ENCODE measurements around the gene AGGF1.
"Not testable (repeated sequence)": the region's sequence is repeated elsewhere in the genome, so short reads cannot be mapped to it uniquely, and the experiment has no call there.

The AGGF1 gene, protein sequence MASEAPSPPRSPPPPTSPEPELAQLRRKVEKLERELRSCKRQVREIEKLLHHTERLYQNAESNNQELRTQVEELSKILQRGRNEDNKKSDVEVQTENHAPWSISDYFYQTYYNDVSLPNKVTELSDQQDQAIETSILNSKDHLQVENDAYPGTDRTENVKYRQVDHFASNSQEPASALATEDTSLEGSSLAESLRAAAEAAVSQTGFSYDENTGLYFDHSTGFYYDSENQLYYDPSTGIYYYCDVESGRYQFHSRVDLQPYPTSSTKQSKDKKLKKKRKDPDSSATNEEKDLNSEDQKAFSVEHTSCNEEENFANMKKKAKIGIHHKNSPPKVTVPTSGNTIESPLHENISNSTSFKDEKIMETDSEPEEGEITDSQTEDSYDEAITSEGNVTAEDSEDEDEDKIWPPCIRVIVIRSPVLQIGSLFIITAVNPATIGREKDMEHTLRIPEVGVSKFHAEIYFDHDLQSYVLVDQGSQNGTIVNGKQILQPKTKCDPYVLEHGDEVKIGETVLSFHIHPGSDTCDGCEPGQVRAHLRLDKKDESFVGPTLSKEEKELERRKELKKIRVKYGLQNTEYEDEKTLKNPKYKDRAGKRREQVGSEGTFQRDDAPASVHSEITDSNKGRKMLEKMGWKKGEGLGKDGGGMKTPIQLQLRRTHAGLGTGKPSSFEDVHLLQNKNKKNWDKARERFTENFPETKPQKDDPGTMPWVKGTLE
- 22.6 to 25.7 reads per million in 2 experiments for total RNA-seq

DNA sequence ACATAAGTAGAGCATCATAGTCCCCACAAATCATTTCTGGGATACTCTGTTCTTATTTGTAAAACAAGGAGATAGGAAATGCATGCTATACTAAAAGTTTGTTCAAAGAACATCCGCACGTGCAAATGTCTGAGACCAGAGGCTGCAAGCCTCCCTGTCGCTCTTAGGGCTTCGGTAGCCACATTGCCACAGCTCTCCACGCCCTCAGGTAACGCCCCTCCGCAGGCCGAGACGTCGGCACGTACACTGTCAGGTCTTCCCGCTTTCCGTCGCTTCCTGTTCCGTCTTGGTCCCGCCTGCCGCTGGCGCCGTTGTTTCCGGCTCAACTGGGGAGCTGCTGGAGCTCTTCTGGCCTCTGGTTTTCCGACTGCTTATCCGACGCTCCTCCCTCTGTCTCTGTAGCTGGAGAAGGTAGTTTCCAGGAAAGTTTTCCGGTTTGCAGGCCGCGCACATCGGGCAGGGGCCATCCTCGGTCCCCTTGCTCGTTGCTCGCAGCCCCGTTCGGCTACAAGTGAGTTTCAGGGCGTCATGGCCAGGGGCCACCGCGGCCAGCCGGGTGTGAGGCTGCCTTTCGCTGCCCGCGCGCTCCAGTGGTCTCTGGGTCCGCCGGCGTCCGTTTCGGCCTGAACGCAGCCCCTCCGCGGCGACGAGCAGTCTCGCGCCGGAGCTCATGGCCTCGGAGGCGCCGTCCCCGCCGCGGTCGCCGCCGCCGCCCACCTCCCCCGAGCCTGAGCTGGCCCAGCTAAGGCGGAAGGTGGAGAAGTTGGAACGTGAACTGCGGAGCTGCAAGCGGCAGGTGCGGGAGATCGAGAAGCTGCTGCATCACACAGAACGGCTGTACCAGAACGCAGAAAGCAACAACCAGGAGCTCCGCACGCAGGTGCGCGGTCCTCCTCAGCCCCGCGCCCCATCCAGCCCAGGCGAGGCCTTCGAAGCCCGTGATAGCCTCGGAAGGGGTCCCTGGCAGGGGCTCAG lies at the start of gene AGGF1:
Gene AGGF1, plus strand, starts transcription at position 308 of the 975 bp plus-strand sequence. Its CDS starts 363 bp downstream, at position 671.
- DNase-seq (ENCODE audit: low read depth), result peak; percentile 85

- DNase-seq (ENCODE audit: low read depth), result no peak
These were observed 49.6 kb upstream of the AGGF1 start for GRCh38 chr5:76980518-76981144.

DNA sequence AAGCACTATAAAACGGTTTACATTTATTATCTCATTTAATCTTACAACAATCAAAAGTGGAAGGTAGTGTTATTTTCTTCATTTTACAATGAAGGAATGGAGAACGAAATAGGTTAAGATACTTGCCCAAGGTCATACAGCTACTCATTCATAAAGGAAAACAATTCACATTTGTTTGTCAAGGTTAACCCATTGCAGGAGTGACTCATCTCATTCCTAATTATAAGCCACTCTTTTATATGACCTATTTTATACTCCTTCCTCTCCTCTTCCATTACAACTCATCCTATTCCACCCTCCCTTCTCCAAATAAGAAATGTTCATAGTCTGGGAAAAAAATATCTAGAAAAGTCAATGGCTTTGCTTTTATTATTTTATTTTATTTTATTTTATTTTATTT lies 47.8 kb upstream of the AGGF1 start:
- DNase-seq (ENCODE audit: low read depth), result no peak

- DNase-seq (ENCODE audit: low read depth), result no peak
These were observed 46.7 kb upstream of the AGGF1 start for GRCh38 chr5:76983468-76983867.

GRCh38 chr5:76986825-76987526 lies 43.2 kb upstream of the AGGF1 start:
- DNase-seq (ENCODE audit: low read depth), result no peak

- no peak for DNase-seq (ENCODE audit: low read depth)
These were observed 39.2 kb upstream of the AGGF1 start for GRCh38 chr5:76990899-76991459.

- DNase-seq (ENCODE audit: low read depth), result not testable (repeated sequence)
These were observed 36.8 kb upstream of the AGGF1 start for GRCh38 chr5:76993436-76993835.

- DNase-seq (ENCODE audit: low read depth), result no peak
These were observed 35.9 kb upstream of the AGGF1 start for GRCh38 chr5:76994337-76994736.

GRCh38 chr5:76998251-76998650 lies 32.0 kb upstream of the AGGF1 start:
- DNase-seq (ENCODE audit: low read depth), result not testable (repeated sequence)

DNA sequence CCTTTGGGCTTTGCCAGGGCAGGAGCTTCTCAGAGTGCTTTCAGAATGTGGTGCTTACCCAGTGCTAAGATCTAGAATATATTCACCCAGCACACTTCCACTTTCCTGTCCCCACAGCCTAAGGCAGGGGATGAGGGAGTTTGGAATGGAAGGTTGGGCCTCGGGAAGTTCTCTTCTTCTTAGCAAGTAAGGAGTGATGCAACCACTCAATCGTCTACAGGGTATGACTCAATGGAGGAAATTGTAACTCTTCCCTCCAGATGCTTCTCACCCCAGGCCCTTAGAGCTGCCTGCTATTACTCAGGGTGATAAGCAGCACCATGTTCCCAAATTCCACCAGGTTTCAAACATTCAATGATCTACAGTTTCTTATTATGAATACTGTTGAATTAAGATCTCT lies 30.8 kb upstream of the AGGF1 start:
- no peak for DNase-seq (ENCODE audit: low read depth)

GRCh38 chr5:77003246-77003645 lies 27.0 kb upstream of the AGGF1 start:
- DNase-seq (ENCODE audit: low read depth), result no peak

DNA sequence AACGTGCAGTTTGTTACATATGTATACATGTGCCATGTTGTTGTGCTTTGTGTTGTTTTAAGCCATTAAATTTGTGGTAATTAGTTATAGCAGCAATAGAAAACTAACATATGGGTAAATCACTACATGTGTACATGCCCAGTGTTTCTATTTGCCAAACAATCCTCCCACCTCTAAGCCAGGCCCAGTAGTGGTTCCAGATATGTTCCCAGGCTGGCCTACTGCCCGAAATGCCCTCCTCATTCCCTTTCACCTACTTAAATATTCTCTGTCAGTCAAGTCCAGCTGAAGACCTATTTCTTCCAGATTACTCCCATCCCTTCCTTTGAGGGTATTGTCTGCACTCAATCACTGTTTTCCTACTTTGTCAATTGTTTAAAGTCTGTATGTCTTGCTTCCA lies 24.1 kb upstream of the AGGF1 start:
- no peak for DNase-seq (ENCODE audit: low read depth)

- DNase-seq (ENCODE audit: low read depth), result no peak
These were observed 21.8 kb upstream of the AGGF1 start for GRCh38 chr5:77008413-77008812.

DNA sequence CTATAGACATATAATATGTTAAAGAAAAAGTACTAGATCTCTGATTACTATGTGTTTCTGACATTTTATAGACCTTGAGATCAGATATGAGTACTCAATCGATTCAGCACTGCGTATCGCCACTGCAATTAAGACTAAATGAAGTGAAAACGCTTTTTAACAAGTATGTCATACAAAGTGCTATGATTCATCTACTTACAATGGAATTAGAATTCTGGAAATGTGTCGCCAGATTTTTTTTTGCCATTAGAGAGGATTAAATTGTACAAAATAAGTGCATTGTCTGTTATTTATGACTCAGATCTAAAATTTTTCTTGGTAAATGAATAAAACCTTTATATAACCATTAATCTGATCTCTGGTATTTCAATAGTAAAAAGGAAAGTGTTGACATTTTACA lies 20.0 kb upstream of the AGGF1 start:
- no peak for DNase-seq (ENCODE audit: low read depth)

- DNase-seq (ENCODE audit: low read depth), result no peak
These were observed 18.7 kb upstream of the AGGF1 start for GRCh38 chr5:77011498-77011897.

- no peak for DNase-seq (ENCODE audit: low read depth)
These were observed 17.6 kb upstream of the AGGF1 start for GRCh38 chr5:77012601-77013000.

GRCh38 chr5:77015938-77016569 lies 14.2 kb upstream of the AGGF1 start:
- no peak for DNase-seq (ENCODE audit: low read depth)

DNA sequence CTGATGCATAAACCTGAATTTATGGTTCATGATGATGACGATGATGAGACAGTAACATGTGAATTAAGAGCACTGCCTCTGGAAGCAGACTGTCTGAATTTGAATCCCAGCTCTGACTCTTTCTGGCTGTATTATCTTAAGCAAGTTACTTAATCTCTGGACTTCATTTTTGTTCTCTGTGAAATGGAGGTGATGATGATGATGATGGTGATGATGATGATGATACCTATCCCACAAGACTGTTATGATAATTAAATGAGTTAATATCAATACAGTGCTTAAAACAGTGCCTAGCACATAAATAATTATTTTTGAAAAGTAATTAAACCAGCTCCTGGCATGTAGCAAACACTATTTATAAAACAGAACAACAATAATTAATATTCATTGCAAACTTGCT lies 13.2 kb upstream of the AGGF1 start:
- no peak for DNase-seq (ENCODE audit: low read depth)

GRCh38 chr5:77017668-77018067 lies 12.5 kb upstream of the AGGF1 start:
- no peak for DNase-seq (ENCODE audit: low read depth)

Measured in T follicular helper cell (primary cell).